HEK293T (cell line): ENCODE results near the gene C2CD3.
A peak's percentile ranks its signal among the peaks of the same experiment; 100 is the strongest.

ENCODE experiments used
- BHLHE40 ChIP-seq: fragments of 450-650 bp; IDR thresholded peaks from 2 replicates; pipeline ENCODE4 v1.6.1; 2016; ENCODE audit warnings: mild to moderate bottlenecking, moderate library complexity, borderline replicate concordance
- ELF4 ChIP-seq: fragments of 450-650 bp; IDR thresholded peaks from 2 replicates; pipeline ENCODE4 v1.6.1; 2017; ENCODE audit warnings: antibody characterized with exemption
- FOXK2 ChIP-seq: fragments of 450-650 bp; IDR thresholded peaks from 2 replicates; pipeline ENCODE4 v1.6.1; 2016; ENCODE audit warnings: mild to moderate bottlenecking
- FOXM1 ChIP-seq: fragments of 450-650 bp; IDR thresholded peaks from 2 replicates; pipeline ENCODE4 v1.6.1; 2017; ENCODE audit warnings: mild to moderate bottlenecking, borderline replicate concordance
- L3MBTL2 ChIP-seq: fragments of 450-650 bp; conservative IDR thresholded peaks from 2 replicates; pipeline ENCODE4 v1.6.1; 2016; ENCODE audit warnings: mild to moderate bottlenecking
- NFRKB ChIP-seq: fragments of 450-650 bp; IDR thresholded peaks from 2 replicates; pipeline ENCODE4 v1.6.1; 2016; ENCODE audit warnings: mild to moderate bottlenecking, moderate library complexity
- SP1 ChIP-seq: fragments of 450-650 bp; IDR thresholded peaks from 2 replicates; pipeline ENCODE4 v1.6.1; 2017
- SUZ12 ChIP-seq: fragments of 450-650 bp; IDR thresholded peaks from 2 replicates; pipeline ENCODE4 v1.6.1; 2016; ENCODE audit warnings: mild to moderate bottlenecking

- TF ChIP-seq L3MBTL2 (peak; percentile 72), FOXM1 (no peak), SP1 (no peak), NFRKB (no peak), SUZ12 (no peak), BHLHE40 (no peak), FOXK2 (no peak), ELF4 (peak; percentile 54)
Observed at GRCh38 chr11:74170694-74171629, at the start of gene C2CD3, which contains the start of gene PPME1.
